ENCODE measurements around the gene SLC7A1. TPM values are rescaled to one million over a fixed set of nuclear protein-coding genes. Genes with fewer than 3 reads are reported as not detected.

Gene SLC7A1
- polyA plus RNA-seq, 1 experiment = 14.7 TPM

- Histone ChIP-seq H3K27me3 (ENCODE audit: control insufficient read depth, insufficient read depth, low read length) (peaks cover 36% of the 10 kb centered on the region), H3K9me3 (ENCODE audit: control insufficient read depth, insufficient read depth, low read length) (no peaks in the 10 kb centered on the region; the same call in 1 of the 2 replicates), H3K27ac (ENCODE audit: low read depth, low read length) (no peak overlapping the region), H3K4me3 (ENCODE audit: low read depth, low read length) (no peak overlapping the region)
- ChIA-PET POLR2A (no interaction called here), CTCF (no interaction called here)
- no peak for TF ChIP-seq CTCF (IDR thresholded peaks at IDR 0.05; ENCODE audit: low read depth, low read length)
- DNase-seq (ENCODE audit: low read depth, low spot score) = no peak
These were observed 101.0 kb downstream of the SLC7A1 start for GRCh38 chr13:29494520-29494919.

GRCh38 chr13:29493796-29494195, 101.7 kb downstream of the SLC7A1 start:
- ChIA-PET POLR2A (no interaction called here), CTCF (no interaction called here)
- no peak overlapping the region for H3K4me3 ChIP-seq (ENCODE audit: low read depth, low read length)
- TF ChIP-seq CTCF (IDR thresholded peaks at IDR 0.05; ENCODE audit: low read depth, low read length) = no peak
- no peak overlapping the region for H3K27ac ChIP-seq (ENCODE audit: low read depth, low read length)
- no peaks in the 10 kb centered on the region; the same call in 1 of the 2 replicates for H3K9me3 ChIP-seq (ENCODE audit: control insufficient read depth, insufficient read depth, low read length)
- DNase-seq (ENCODE audit: low read depth, low spot score) = no peak
- peaks cover 31% of the 10 kb centered on the region for H3K27me3 ChIP-seq (ENCODE audit: control insufficient read depth, insufficient read depth, low read length)

GRCh38 chr13:29491248-29491647, 104.2 kb downstream of the SLC7A1 start:
- TF ChIP-seq CTCF (IDR thresholded peaks at IDR 0.05; ENCODE audit: low read depth, low read length) = no peak
- no peak for DNase-seq (ENCODE audit: low read depth, low spot score)
- ChIA-PET POLR2A (no interaction called here), CTCF (interaction anchor here (1.6 kb wide), 1 partner anchor 17 kb away, joined by 6 read pairs; no protein-coding TSS in a partner anchor)
- Histone ChIP-seq H3K27me3 (ENCODE audit: control insufficient read depth, insufficient read depth, low read length) (peaks cover 30% of the 10 kb centered on the region), H3K4me3 (ENCODE audit: low read depth, low read length) (no peak overlapping the region), H3K9me3 (ENCODE audit: control insufficient read depth, insufficient read depth, low read length) (no peaks in the 10 kb centered on the region), H3K27ac (ENCODE audit: low read depth, low read length) (no peak overlapping the region)

DNA sequence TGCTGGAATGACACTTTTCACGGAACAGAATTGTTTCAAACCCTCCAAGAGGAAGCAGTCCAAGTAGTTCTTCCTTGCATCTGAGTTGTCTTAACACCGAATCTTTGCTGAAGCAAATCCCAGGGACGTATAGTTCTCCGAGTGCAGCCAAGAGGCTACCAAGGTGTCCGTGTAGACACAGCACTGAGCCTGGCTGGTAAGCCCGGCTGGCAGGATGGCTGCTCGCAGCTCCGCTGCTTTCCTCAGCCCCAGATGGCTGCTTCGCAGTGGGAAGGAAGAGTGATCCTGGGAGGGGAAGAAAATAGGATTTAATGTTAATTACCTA, 105.0 kb downstream of the SLC7A1 start:
- no peak overlapping the region for H3K27ac ChIP-seq (ENCODE audit: low read depth, low read length)
- CTCF ChIA-PET = interaction anchor here (1.2 to 1.6 kb wide), 2 partner anchors 17 kb away, joined by 3 to 6 read pairs; no protein-coding TSS in a partner anchor
- no peak overlapping the region for H3K4me3 ChIP-seq (ENCODE audit: low read depth, low read length)
- no peak for DNase-seq (ENCODE audit: low read depth, low spot score)
- TF ChIP-seq CTCF (IDR thresholded peaks at IDR 0.05; ENCODE audit: low read depth, low read length) = no peak
- peaks cover 32% of the 10 kb centered on the region for H3K27me3 ChIP-seq (ENCODE audit: control insufficient read depth, insufficient read depth, low read length)
- H3K9me3 ChIP-seq (ENCODE audit: control insufficient read depth, insufficient read depth, low read length) = no peaks in the 10 kb centered on the region
- POLR2A ChIA-PET = no interaction called here

- TF ChIP-seq CTCF (IDR thresholded peaks at IDR 0.05; ENCODE audit: low read depth, low read length) = no peak
- DNase-seq (ENCODE audit: low read depth, low spot score) = no peak
- Histone ChIP-seq H3K4me3 (ENCODE audit: low read depth, low read length) (no peak overlapping the region), H3K9me3 (ENCODE audit: control insufficient read depth, insufficient read depth, low read length) (no peaks in the 10 kb centered on the region), H3K27me3 (ENCODE audit: control insufficient read depth, insufficient read depth, low read length) (peaks cover 35% of the 10 kb centered on the region), H3K27ac (ENCODE audit: low read depth, low read length) (no peak overlapping the region)
- CTCF ChIA-PET = interaction anchor here (1.2 to 1.6 kb wide), 2 partner anchors 16 to 18 kb away, joined by 3 to 6 read pairs; no protein-coding TSS in a partner anchor
- POLR2A ChIA-PET = no interaction called here
These were observed 105.6 kb downstream of the SLC7A1 start for GRCh38 chr13:29489650-29490560.

Measured in AG04450 (cell line).